ENCODE data around the gene CSMD2.

DNA sequence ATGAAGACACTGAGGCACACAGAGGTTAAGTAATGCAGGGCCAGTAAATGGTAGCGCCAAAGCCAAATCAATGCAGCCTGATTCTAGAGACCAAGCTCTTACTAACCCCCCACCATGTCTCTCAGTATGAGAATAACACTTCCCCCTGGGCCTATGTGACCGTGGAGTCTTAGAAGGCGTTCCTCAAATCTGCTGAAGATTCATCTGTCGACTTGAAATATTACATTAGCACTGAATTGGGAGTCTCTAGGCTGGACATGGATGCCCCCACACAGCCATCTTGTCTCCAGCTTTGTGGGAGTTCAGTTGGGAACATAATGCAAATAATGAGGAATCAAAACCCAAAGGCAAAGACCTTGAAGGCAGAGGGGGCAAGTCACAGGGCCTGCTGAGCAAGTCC is 419.1 kb downstream of the CSMD2 start:
- TF ChIP-seq, protein P1, sequence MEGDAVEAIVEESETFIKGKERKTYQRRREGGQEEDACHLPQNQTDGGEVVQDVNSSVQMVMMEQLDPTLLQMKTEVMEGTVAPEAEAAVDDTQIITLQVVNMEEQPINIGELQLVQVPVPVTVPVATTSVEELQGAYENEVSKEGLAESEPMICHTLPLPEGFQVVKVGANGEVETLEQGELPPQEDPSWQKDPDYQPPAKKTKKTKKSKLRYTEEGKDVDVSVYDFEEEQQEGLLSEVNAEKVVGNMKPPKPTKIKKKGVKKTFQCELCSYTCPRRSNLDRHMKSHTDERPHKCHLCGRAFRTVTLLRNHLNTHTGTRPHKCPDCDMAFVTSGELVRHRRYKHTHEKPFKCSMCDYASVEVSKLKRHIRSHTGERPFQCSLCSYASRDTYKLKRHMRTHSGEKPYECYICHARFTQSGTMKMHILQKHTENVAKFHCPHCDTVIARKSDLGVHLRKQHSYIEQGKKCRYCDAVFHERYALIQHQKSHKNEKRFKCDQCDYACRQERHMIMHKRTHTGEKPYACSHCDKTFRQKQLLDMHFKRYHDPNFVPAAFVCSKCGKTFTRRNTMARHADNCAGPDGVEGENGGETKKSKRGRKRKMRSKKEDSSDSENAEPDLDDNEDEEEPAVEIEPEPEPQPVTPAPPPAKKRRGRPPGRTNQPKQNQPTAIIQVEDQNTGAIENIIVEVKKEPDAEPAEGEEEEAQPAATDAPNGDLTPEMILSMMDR (conservative IDR thresholded peaks at IDR 0.05; ENCODE audit: low read depth, low read length): no peak
- TF ChIP-seq, protein P2, sequence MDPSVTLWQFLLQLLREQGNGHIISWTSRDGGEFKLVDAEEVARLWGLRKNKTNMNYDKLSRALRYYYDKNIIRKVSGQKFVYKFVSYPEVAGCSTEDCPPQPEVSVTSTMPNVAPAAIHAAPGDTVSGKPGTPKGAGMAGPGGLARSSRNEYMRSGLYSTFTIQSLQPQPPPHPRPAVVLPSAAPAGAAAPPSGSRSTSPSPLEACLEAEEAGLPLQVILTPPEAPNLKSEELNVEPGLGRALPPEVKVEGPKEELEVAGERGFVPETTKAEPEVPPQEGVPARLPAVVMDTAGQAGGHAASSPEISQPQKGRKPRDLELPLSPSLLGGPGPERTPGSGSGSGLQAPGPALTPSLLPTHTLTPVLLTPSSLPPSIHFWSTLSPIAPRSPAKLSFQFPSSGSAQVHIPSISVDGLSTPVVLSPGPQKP (IDR thresholded peaks at IDR 0.05; ENCODE audit: borderline replicate concordance, low read depth, low read length): no peak
- TF ChIP-seq POLR2A (IDR thresholded peaks at IDR 0.05; ENCODE audit: low read depth, low read length): no peak
